ENCODE data around the gene SIRPD. TPM values are rescaled to one million over a fixed set of nuclear protein-coding genes. Genes with fewer than 3 reads are reported as not detected.

The SIRPD gene
- not detected in 2 replicates for total RNA-seq

DNA sequence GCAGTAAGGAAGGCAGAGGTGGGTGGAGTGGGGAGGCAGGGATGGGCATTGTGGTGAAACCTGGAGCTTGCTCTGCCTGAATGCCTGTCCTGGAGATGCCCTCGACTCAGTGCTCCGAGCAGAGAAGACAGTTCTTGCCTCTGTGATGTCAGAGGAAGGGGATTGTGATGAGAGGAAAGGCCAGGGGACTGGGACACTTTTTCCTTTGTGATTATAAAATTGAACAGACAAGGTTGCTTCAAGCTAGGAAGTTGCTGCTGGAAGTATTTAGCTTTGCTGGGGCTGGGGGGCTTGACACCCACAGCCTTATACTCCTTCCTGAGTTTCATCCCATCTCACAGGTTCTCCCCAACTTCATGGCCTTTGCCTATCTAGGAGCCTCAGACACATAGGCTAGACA, at the start of gene SIRPD:
TSS of gene SIRPD (minus strand) at position 101 of the 400 bp plus-strand sequence. CDS start at position 49, 52 bp downstream.
- FAIRE-seq (no peak), DNase-seq (ENCODE audit: low read depth) (no peak)
- Histone ChIP-seq H3K4me3 (ENCODE audit: low read depth, low read length) (no peak within 1 kb of the TSS), H3K36me3 (ENCODE audit: control insufficient read depth, insufficient read depth, low read length) (no peaks in the 10 kb centered on the region), H3K27me3 (ENCODE audit: control insufficient read depth, insufficient read depth, low read length) (no peaks in the 10 kb centered on the region)
- TF ChIP-seq, protein P1, sequence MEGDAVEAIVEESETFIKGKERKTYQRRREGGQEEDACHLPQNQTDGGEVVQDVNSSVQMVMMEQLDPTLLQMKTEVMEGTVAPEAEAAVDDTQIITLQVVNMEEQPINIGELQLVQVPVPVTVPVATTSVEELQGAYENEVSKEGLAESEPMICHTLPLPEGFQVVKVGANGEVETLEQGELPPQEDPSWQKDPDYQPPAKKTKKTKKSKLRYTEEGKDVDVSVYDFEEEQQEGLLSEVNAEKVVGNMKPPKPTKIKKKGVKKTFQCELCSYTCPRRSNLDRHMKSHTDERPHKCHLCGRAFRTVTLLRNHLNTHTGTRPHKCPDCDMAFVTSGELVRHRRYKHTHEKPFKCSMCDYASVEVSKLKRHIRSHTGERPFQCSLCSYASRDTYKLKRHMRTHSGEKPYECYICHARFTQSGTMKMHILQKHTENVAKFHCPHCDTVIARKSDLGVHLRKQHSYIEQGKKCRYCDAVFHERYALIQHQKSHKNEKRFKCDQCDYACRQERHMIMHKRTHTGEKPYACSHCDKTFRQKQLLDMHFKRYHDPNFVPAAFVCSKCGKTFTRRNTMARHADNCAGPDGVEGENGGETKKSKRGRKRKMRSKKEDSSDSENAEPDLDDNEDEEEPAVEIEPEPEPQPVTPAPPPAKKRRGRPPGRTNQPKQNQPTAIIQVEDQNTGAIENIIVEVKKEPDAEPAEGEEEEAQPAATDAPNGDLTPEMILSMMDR (IDR thresholded peaks at IDR 0.05; ENCODE audit: insufficient read depth, low read length, severe bottlenecking): no peak

DNA sequence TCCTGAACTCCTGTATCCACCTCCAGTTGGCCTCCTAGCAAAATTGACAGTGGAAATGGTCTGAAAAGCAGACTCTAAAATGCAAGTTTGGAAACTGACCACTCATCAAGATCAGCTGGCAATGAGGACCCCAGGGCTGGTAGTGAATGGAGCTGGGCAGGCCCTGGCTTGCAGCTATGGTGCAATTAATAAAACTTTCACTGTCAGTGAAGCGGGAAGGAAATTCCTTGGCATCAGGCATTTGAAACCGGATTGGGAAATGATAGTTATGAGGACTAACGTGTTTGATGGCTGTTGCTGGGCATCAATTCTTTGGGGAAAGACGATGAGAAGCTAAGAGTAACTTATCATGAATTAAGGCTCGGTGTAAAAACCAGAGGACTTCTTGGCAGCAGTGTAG, 43.2 kb upstream of the SIRPD start:
- no peak overlapping the region for H3K4me3 ChIP-seq (ENCODE audit: low read depth, low read length)
- TF ChIP-seq, protein P1 (IDR thresholded peaks at IDR 0.05; ENCODE audit: insufficient read depth, low read length, severe bottlenecking): no peak
- FAIRE-seq (no peak), DNase-seq (ENCODE audit: low read depth) (peak; percentile 73)
- H3K36me3 ChIP-seq (ENCODE audit: control insufficient read depth, insufficient read depth, low read length): no peaks in the 10 kb centered on the region
- H3K27me3 ChIP-seq (ENCODE audit: control insufficient read depth, insufficient read depth, low read length): no peaks in the 10 kb centered on the region

DNA sequence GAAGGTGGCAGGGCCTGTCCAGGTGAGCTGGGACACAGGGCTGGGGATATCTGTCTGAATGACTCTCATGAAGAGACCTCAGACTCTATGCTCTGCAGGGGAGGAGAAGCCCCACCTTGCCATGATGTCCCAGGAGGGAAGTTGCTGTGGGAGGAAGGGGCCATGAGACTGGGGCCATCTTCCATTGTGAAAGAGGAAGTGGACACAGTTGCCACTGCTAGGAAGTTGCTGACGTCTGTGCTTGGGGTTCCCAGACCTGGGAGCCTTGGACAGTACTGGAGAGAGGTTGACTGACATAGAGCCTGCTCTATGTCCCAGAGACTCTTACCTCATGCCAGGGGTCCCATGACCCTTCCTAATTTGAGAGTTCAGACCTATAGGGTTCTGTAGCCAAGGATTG, 37.8 kb upstream of the SIRPD start:
- Histone ChIP-seq H3K36me3 (ENCODE audit: control insufficient read depth, insufficient read depth, low read length) (no peaks in the 10 kb centered on the region), H3K4me3 (ENCODE audit: low read depth, low read length) (no peak overlapping the region), H3K27me3 (ENCODE audit: control insufficient read depth, insufficient read depth, low read length) (no peaks in the 10 kb centered on the region)
- FAIRE-seq: no peak
- DNase-seq (ENCODE audit: low read depth): no peak
- TF ChIP-seq, protein P1 (IDR thresholded peaks at IDR 0.05; ENCODE audit: insufficient read depth, low read length, severe bottlenecking): no peak

DNA sequence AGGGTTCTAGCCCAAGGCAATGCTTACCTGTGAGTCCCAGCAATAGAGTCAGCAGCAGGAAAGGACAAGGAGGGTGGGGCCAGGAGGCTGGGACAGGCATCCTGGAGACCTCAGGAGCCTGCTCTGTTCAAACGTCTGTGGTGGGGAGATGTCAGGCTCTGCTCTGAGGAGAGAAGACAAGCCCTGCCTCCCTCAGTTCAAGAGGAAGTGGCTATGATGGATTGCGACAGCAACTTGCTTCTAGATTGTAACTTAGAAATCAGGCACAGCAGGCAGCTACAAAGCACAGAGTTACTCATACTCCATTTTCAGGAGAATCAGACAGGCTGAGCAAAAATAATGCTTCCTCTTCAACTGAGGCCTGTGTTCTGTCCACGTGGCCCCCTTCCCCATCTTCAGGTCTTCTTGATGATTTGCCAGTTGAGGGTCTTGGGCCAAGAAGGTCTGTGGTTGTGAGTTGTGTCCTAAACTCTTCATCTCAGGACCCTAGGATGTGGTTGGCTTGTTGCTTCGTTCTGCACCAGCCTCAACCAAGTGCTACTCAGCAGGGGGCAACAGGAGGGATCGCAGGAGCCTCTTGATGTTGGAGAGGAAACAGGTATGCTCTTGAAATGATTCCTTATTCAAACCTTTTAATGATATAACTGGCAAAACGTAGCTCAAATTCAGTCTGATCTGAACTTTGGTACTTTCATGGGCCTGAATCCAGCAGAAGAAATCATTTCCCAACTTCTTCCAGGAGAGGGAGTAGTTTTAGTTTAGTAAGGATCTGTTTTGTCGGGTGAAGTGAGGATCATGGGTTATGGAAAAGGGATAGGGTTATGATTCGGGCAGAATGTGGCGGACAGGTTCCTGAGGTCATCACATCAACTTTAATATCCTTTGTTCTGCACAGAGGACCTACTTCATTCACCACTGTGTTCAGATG, 31.3 kb upstream of the SIRPD start:
- Histone ChIP-seq H3K27me3 (ENCODE audit: control insufficient read depth, insufficient read depth, low read length) (no peaks in the 10 kb centered on the region), H3K4me3 (ENCODE audit: low read depth, low read length) (no peak overlapping the region), H3K36me3 (ENCODE audit: control insufficient read depth, insufficient read depth, low read length) (no peaks in the 10 kb centered on the region)
- TF ChIP-seq, protein P1 (IDR thresholded peaks at IDR 0.05; ENCODE audit: insufficient read depth, low read length, severe bottlenecking): no peak
- DNase-seq (ENCODE audit: low read depth) (peak; percentile 63), FAIRE-seq (no peak)

DNA sequence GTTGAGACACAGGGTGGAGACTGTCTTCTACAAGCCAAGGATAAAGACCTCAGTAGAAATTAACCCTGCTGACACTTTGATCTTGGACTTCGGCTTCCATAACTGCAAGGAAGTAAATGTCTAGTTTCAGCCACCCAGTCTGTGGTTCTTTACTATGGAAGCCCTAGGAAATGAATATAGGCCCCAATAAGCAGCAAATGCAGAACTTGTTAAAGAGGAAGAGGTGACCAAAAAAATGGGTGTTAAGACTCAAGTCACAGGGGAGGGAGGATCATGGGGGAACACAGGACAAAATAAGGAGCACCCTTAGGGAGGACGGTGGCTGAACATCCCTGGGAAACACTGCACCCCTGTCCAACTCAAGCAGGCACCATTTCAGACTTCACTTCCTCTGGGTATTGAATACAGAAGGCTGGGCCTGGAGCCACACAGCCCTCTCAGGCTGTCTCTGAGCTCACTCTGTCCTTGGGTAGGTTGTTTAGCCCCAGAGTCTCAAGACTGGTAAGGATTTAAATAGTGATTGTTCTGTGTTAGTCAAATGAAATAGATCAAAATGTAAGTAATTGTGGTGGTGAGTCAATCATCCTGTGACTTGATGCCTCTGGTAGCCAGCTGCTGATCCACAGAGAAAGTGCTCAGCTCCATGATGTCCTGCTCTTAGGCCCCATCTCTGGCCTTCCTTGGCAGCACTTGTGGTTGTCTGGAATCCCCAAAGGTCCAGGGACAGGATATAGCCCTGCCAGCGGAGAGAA, 30.5 kb upstream of the SIRPD start:
- FAIRE-seq (no peak), DNase-seq (ENCODE audit: low read depth) (peak; percentile 48)
- TF ChIP-seq, protein P1 (IDR thresholded peaks at IDR 0.05; ENCODE audit: insufficient read depth, low read length, severe bottlenecking): no peak
- H3K36me3 ChIP-seq (ENCODE audit: control insufficient read depth, insufficient read depth, low read length): no peaks in the 10 kb centered on the region
- H3K4me3 ChIP-seq (ENCODE audit: low read depth, low read length): no peak overlapping the region
- no peaks in the 10 kb centered on the region for H3K27me3 ChIP-seq (ENCODE audit: control insufficient read depth, insufficient read depth, low read length)

Measured in bronchial epithelial cell (primary cell).